Measurements from ENCODE around the gene RAD51C. TPM values are rescaled to one million over a fixed set of nuclear protein-coding genes. Genes with fewer than 3 reads are reported as not detected.

RAD51C gene
- total RNA-seq, 4 donors from 2014 or later: 10.6 to 19.6 (median 17.2) TPM

- TF ChIP-seq CTCF (IDR thresholded peaks at IDR 0.05; ENCODE audit: low read depth): no peak
Observed at GRCh38 chr17:58703916-58704286, 11.5 kb downstream of the RAD51C start.

DNA sequence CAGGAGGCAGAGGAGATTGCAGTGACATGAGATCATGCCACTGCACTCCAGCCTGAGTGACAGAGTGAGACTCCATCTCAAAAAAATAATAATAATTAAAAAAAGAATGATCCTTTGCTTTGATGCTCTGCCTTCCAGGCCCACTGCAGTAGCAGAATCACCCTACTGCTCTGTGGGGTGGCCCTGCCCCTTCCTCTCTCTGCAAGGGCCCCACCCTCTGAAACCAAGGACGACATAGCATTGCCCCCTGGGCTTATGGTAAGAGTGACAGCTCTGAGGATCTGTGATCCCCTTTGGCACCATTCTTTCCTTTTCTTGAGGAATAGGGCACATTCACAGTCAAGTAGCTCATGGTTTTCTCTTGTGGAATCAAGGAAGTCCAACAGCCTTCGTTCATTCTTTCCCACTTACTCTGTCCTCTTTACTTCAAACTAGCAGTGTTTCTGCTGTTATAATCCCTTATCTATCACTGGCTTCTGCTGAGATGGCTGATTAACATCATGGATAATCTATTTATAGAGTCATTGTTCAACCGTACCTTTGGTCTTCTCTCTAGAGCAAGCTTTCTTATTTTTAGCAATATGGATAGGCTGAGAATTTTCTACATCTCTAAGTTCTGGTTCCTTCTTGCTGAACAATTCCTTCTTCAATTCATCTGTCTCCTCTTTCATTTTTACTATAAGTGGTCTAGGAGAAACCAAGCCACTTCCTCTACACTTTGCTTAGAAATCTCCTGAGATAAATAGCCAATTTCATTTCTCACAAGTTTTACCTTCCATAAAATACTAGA is 14.1 kb downstream of the RAD51C start:
- no peak for TF ChIP-seq CTCF (IDR thresholded peaks at IDR 0.05; ENCODE audit: low read depth)

DNA sequence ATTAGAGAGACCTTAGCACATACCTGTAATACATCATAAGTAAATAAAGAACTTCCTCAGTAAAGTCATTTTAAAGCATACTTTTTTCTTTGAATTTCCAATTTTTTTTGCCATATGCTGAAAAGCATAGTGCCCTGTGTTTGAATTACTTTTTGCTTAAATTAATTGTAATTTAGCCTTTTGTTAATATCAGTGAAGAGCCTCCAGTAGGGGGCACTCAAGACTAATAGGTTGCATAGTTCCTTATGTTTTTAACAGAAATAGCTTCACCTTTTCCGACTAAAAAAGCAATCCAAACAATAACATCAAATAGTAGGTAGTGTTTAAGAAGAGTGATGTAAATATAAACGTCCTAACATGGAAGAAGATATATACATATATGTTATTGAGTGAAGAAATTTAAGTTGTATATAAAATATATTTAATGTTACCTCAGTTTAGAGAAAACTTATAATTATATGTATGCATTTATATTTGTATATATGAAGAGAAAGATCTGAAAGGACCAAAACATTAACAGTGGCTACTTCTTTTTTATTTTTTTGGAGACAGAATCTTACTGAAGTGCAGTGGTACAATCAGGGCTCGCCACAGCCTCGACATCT is 18.6 kb downstream of the RAD51C start:
- no peak for TF ChIP-seq CTCF (IDR thresholded peaks at IDR 0.05; ENCODE audit: low read depth)

- no peak for TF ChIP-seq CTCF (IDR thresholded peaks at IDR 0.05; ENCODE audit: low read depth)
Observed at GRCh38 chr17:58722274-58722673, 29.9 kb downstream of the RAD51C start.

DNA sequence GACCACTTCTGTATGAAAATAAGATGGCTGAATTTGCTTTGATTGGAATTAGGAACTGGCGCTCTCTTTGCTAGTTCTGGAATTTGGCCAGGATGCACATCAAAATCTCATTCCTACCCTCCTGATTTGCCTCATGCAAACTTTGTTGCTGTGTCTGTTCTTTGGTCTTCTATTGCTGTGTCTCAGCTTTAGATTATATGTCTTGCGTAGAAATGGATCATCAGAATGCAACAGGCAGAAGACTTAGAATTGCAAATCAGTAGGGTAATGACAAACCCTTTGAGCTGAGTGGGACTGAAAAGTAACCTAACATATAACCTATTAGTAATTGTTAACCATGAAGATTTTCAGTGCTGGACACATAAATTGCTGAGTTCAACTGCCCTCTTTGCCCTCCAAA is 30.3 kb downstream of the RAD51C start:
- no peak for TF ChIP-seq CTCF (IDR thresholded peaks at IDR 0.05; ENCODE audit: low read depth)

DNA sequence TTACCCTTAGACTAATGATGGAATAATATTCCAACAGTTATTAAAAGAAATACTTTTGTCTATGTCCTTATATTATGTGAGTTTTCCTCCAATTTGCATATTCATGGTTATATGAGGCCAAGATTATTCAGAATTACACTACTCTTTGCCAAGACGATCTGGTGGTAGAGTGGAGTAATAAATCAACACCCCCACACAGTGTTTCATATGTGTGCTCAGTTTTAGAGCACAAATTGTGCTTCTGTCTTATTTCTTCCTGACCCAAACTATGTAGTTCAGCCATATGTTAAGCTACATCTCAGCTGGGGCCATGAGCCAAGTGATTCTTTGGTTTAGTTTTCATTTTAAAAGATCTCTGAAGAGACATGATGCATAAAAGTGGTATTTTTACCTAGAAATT is 36.4 kb downstream of the RAD51C start:
- no peak for TF ChIP-seq CTCF (IDR thresholded peaks at IDR 0.05; ENCODE audit: low read depth)

- TF ChIP-seq CTCF (IDR thresholded peaks at IDR 0.05; ENCODE audit: low read depth): no peak
Observed at GRCh38 chr17:58730937-58731336, 38.5 kb downstream of the RAD51C start.
